GM21576 (cell line): ENCODE data around the gene PTPRN2.

Experiments used
- ATAC-seq: cut with Tn5 transposase; IDR thresholded peaks from one replicate; pipeline ENCODE4 v1.9.1; 2021; ENCODE audit warnings: mild to moderate bottlenecking, moderate library complexity; ENCODE audit not compliant: unreplicated experiment

Gene PTPRN2

GRCh38 chr7:157554393-157555238, 1033.0 kb downstream of the PTPRN2 start:
- ATAC-seq, result no peak

- no peak for ATAC-seq
Measured at GRCh38 chr7:157553256-157553655, 1034.4 kb downstream of the PTPRN2 start.

GRCh38 chr7:157552295-157552993, 1035.2 kb downstream of the PTPRN2 start:
- no peak for ATAC-seq

GRCh38 chr7:157551325-157552070, 1036.1 kb downstream of the PTPRN2 start:
- ATAC-seq, result no peak

- ATAC-seq, result no peak
Measured at GRCh38 chr7:157550300-157551275, 1037.0 kb downstream of the PTPRN2 start.

GRCh38 chr7:157549612-157550299, 1037.9 kb downstream of the PTPRN2 start:
- no peak for ATAC-seq

GRCh38 chr7:157548691-157549303, 1038.8 kb downstream of the PTPRN2 start:
- ATAC-seq, result no peak

- ATAC-seq, result no peak
Measured at GRCh38 chr7:157547611-157548010, 1040.0 kb downstream of the PTPRN2 start.

- ATAC-seq, result no peak
Measured at GRCh38 chr7:157547102-157547501, 1040.5 kb downstream of the PTPRN2 start.

GRCh38 chr7:157545681-157546060, 1042.0 kb downstream of the PTPRN2 start:
- ATAC-seq, result no peak

- no peak for ATAC-seq
Measured at GRCh38 chr7:157544980-157545680, 1042.5 kb downstream of the PTPRN2 start.

GRCh38 chr7:157544226-157544625, 1043.4 kb downstream of the PTPRN2 start:
- ATAC-seq, result no peak

- ATAC-seq, result no peak
Measured at GRCh38 chr7:157543791-157544190, 1043.8 kb downstream of the PTPRN2 start.

- ATAC-seq, result no peak
Measured at GRCh38 chr7:157543276-157543675, 1044.3 kb downstream of the PTPRN2 start.

- no peak for ATAC-seq
Measured at GRCh38 chr7:157542068-157543021, 1045.3 kb downstream of the PTPRN2 start.

GRCh38 chr7:157541295-157542067, 1046.1 kb downstream of the PTPRN2 start:
- ATAC-seq, result no peak
